Sciatic nerve (tissue), 2 donors: ENCODE data around the gene UNK. TPM values are rescaled to one million over a fixed set of nuclear protein-coding genes. Genes with fewer than 3 reads are reported as not detected.
A peak's percentile ranks its signal among the peaks of the same experiment; 100 is the strongest.
"Not testable (repeated sequence)": the region's sequence is repeated elsewhere in the genome, so short reads cannot be mapped to it uniquely, and the experiment has no call there.

Experiments used
- ATAC-seq: fragments of 200-7000 bp; cut with Tn5 transposase; one replicate; pipeline ENCODE4 v1.9.1; 2020; ENCODE audit warnings: mild to moderate bottlenecking, moderate library complexity
- DNase-seq: peaks from one replicate; pipeline ENCODE4 v3.0.0-alpha.2; 2020; ENCODE audit warnings: low spot score
- intact Hi-C: fragments of 100-400 bp; cut with DNase I; formaldehyde crosslinking; loops from one replicate; pipeline ENCODE4 v1.14.2; 2022
- total RNA-seq: library from RNA; stranded (reverse); fragmentation: NEBNext Ultra II Directional; extraction: Animal tissue kit (Norgen Biotek cat#: 25700); gene quantifications from one replicate; pipeline ENCODE4 v1.2.1, GENCODE V29; 2021
- donor health status: DM: no; HTN: no; CAD: no.
- donor health status: DM: no; HTN: no; CAD: no.

UNK gene
- total RNA-seq, 1 donor from 2014 or later, result 41.4 TPM

DNA sequence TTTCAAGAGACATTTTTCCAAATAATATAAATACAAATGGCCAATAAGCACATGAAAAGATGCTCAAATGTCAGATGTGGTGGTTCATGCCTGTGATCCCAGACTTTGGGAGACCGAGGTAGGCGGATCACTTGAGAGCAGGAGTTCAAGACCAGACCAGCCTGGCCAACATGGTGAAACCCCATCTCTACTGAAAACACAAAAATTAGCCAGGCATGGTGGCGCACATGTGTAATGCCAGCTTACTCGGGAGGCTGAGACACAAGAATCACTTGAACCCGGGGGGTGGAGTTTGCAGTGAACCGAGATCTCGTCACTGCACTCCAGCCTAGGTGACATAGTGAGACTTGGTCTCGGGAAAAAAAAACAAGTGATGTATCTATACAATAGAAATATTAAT lies 16.7 kb upstream of the UNK start:
- ATAC-seq (no peak), DNase-seq (peak; percentile 52)
- intact Hi-C loops, result no loop called here

DNA sequence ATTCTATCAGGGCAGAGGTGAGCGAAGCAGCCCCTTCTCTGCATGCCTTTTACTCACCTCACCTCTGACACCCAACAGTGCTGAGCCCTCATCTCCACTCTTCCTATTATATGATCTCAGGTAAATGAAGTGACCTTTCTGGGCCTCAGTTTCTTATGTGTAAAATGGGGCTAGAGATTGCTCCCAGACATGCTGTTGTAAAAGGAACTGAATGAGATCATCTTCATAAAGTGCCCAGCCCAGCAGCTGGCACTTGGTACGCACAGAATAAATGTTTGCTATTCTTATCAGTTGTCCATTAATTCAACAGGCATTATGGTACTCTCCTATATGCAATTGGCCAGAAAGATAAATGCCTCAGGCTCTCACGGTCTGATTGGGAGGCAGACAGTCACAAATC lies 15.1 kb upstream of the UNK start:
- intact Hi-C loops, result no loop called here
- DNase-seq (peak; percentile 31), ATAC-seq (no peak)

- intact Hi-C loops, result no loop called here
- ATAC-seq (no peak), DNase-seq (peak; percentile 57)
Observed at GRCh38 chr17:75771334-75772281, 13.0 kb upstream of the UNK start.

GRCh38 chr17:75773121-75773807 lies 11.3 kb upstream of the UNK start:
- no peak for ATAC-seq
- DNase-seq, result peak; percentile 60
- intact Hi-C loops, result no loop called here

- peak; percentile 60 for DNase-seq
- intact Hi-C loops, result no loop called here
- ATAC-seq, result no peak
Observed at GRCh38 chr17:75773808-75774470, 10.7 kb upstream of the UNK start.

GRCh38 chr17:75774471-75774990 lies 10.1 kb upstream of the UNK start:
- intact Hi-C loops, result no loop called here
- ATAC-seq, result no peak
- DNase-seq, result peak; percentile 56

DNA sequence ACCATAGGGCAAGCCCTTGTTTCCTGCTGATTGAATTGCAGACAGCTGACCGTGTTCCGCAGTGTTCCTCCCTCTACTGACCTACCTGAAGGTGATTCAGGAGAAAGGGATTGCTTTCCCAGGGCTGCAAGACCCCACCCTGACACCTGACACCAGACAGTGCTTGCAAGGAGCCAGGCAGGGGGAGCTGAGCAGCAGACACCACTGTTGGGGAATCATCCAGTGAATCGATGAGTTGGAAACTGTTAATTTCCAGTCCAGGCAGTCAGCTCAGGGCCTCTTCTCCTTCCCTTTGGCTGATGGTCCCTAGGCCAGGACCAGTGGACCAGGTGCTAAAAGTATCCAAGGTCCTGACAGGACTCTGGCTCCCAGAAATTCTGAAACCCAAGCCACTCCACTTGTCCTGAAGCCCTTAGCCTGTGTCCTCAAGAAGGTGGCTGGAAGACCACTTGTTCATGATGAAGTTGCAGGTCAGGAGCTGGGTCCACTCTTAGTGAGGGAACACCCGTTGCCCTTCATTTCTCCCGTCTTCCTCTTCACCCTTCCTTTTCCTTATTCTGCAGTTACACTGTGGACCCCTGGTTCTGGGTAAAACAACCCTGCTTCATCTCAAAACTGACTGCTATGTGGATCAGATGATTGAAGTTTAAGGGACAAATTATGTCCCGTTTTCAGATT lies 9.5 kb upstream of the UNK start:
- DNase-seq, result peak; percentile 54
- intact Hi-C loops, result no loop called here
- no peak for ATAC-seq

GRCh38 chr17:75776386-75777295 lies 8.0 kb upstream of the UNK start:
- DNase-seq (peak; percentile 65), ATAC-seq (peak; percentile 1)
- intact Hi-C loops, result no loop called here

DNA sequence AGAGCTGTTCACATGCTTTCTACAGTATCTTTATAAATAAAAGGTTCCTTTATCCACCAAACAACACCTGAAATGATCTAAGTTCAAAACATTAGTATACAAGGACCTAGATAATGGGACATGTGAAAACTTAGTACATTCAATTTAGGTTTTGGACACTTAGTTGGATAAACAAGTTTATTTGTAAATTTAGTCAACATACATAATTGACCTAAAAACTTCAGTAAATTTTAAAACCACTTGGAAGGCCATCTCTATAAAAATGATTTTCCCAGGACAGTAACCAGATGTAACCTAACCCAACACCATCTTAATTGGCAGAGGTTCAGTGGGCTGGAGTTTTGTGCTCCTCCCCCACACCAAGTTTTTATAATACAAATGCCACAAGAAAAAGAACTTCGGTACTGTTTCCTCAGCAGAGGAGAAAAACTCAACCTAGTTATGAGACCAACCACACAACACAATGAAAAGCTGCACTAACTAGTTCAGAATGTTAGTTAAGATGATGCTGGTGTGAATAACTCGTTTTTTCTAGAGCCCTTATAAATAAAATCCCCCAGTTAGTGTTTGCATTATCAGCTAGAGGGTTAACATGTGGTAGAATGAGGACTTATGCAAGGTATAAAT lies 7.2 kb upstream of the UNK start:
- ATAC-seq (no peak), DNase-seq (no peak)
- intact Hi-C loops, result no loop called here

DNA sequence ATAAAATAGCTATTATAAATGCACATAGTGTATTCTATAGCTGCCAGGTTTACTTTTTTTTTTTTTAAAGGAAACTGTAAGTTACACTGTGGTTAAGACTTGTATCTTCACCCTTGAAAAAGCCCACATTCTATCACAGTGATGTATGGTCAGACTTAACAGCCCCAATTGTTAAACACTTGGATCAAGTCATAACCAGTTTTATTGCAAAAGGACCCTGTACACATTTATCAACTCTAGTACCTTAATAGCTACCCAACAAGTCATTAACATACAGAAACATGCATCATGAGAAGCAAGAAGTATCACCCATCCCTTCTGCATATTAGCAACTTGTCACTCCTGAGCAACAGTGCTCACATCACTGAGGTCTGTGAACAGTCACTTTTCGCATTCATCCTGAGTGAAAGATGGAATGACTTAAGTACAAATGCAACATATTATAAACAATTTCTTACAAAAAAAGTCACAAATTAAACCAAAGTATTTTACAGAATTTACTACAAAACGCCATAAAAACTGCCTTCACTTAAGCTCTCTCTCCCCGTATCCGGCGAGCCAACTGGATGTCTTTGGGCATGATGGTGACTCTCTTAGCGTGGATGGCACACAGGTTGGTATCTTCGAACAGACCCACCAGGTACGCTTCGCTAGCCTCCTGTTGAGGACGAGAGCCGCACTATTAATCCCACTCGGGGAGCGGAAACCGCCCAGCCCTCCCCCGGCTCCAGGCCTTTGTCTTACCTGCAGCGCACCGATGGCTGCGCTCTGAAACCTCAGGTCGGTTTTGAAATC lies 6.3 kb upstream of the UNK start:
- intact Hi-C loops, ATAC-seq, DNase-seq: not testable (repeated sequence)

DNA sequence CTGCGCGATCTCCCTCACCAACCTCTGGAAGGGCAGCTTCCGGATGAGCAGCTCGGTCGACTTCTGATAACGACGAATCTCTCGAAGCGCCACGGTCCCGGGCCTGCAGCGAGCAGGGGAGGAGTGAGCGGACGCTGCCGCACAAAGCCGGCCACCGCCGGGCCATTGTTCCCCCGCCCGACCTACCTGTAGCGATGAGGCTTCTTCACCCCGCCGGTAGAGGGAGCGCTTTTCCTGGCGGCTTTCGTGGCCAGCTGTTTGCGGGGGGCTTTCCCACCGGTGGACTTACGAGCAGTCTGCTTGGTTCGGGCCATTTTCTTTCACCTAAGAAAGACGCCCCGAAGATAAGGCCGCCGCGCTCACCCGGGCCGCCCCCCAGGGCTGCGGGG lies 5.8 kb upstream of the UNK start:
- intact Hi-C loops, result no loop called here
- DNase-seq (peak; percentile 83), ATAC-seq (no peak)

GRCh38 chr17:75779250-75779986 lies 5.2 kb upstream of the UNK start:
- ATAC-seq (peak; percentile 84), DNase-seq (peak; percentile 98)
- intact Hi-C loops, result no loop called here

DNA sequence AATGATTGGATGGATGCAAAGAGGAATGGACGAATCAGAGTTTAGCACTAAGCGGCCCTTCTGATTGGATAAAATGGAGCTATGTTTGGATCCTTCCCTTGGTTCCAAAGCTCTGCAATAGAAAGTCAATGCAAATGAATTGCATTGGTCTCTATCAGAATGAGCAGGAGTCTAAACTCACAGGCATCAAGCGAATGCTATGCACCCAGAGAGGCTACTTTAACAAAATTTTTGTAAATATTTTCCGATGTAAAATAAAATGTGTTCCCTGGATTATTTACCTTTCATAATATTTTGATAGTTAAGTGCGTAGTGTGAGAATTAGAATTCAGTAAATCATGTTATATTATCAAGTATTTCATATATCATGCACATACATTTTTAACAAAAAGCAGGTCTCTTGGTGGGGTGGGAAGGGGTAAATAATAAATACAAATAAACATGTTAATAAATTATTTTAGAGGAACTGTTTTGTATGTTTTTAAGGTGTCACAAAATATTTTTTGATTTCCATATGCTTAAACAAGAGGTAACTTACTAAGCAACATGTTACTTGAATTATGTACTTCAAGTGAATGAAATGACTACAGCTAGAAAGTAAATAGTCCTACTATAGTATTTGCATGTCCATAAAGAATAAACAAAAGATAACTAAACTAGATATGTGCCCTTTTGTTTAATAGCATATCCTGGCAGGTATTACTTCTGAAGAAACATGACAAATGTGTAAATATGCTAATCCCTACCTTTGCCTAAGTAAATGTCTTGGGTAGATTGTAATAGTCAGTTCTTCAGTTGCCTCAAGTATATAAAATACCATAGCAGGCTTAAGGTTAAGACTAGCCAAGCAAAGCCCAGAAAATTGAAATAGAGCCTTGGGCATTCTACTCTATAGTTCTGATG lies 4.4 kb upstream of the UNK start:
- no peak for DNase-seq
- intact Hi-C loops, result no loop called here
- no peak for ATAC-seq

GRCh38 chr17:75783069-75783783 lies 1.4 kb upstream of the UNK start:
- DNase-seq (no peak), ATAC-seq (no peak)
- intact Hi-C loops, result no loop called here
